Measurements from ENCODE around the gene RAD51D.

- TF ChIP-seq CTCF (conservative IDR thresholded peaks at IDR 0.05; ENCODE audit: low read depth, low read length) = no peak
- no peak for TF ChIP-seq EZH2 (IDR thresholded peaks at IDR 0.05; ENCODE audit: borderline replicate concordance, low read depth, low read length, poor library complexity, severe bottlenecking)
These were observed 31.8 kb downstream of the RAD51D start for GRCh38 chr17:35087731-35088355.

Data from A673 (cell line).